Gastroesophageal sphincter (tissue), 4 donors: ENCODE data around the gene PDE4C. TPM values are rescaled to one million over a fixed set of nuclear protein-coding genes. Genes with fewer than 3 reads are reported as not detected.

Source experiments
- ATAC-seq: fragments of 150-250 bp; one replicate; pipeline ENCODE4 v1.9.1; 2016; ENCODE audit warnings: mild to moderate bottlenecking, moderate library complexity
- H3K27ac ChIP-seq, 4 donors: fragments of 200-600 bp; sonication (generic) in 3 of 4; 1 replicate in 3 of 4; 2 replicates in 1 of 4; pipeline ENCODE4 v1.5.1; 2016 to 2019
- H3K27me3 ChIP-seq: fragments of 200-600 bp; sonication (generic); one replicate; pipeline ENCODE4 v1.5.1; 2019
- H3K36me3 ChIP-seq, 2 donors: fragments of 200-600 bp; sonication (generic); one replicate each; pipeline ENCODE4 v1.5.1; 2019; ENCODE audit warnings: control low read depth in 1 of 2
- H3K4me1 ChIP-seq, 3 donors: fragments of 200-600 bp; sonication (generic); 1 replicate in 2 of 3; 2 replicates in 1 of 3; pipeline ENCODE4 v1.5.1; 2016 to 2019; ENCODE audit warnings: control low read depth in 2 of 3
- H3K4me3 ChIP-seq, 2 donors: fragments of 200-600 bp; sonication (generic); one replicate each; pipeline ENCODE4 v1.5.1; 2019; ENCODE audit warnings: mild to moderate bottlenecking in 1 of 2, moderate library complexity in 1 of 2
- H3K9me3 ChIP-seq, 3 donors: fragments of 200-600 bp; sonication (generic); one replicate each; pipeline ENCODE4 v1.5.1; 2017 to 2019; ENCODE audit warnings: control low read depth in 2 of 3
- CTCF ChIP-seq, 4 experiments: fragments of 200-600 bp in 2 of 4; fragments of 450-650 bp in 2 of 4; sonication (generic) in 1 of 4; IDR thresholded peaks; one replicate each; pipeline ENCODE4 v1.5.1; 2017 to 2019; ENCODE audit warnings: antibody characterized with exemption in 4 of 4, mild to moderate bottlenecking in 2 of 4, moderate library complexity in 2 of 4
- EP300 ChIP-seq: sonication (generic); formaldehyde crosslinking; IDR thresholded peaks from one replicate; pipeline ENCODE4 v1.6.1; 2017; ENCODE audit warnings: antibody characterized with exemption, mild to moderate bottlenecking
- POLR2A ChIP-seq, 2 donors: fragments of 450-650 bp; IDR thresholded peaks; one replicate each; pipeline ENCODE4 v1.6.1; 2017; ENCODE audit warnings: antibody characterized with exemption in 2 of 2, mild to moderate bottlenecking in 2 of 2, moderate library complexity in 1 of 2
- POLR2AphosphoS5 ChIP-seq: sonication (generic); formaldehyde crosslinking; IDR thresholded peaks from one replicate; pipeline ENCODE4 v1.6.1; 2017; ENCODE audit warnings: antibody characterized with exemption
- WGBS, 2 donors: methylation state at CpG; one replicate each; pipeline ENCODE4 v1.1.5; 2018; ENCODE audit warnings: low coverage in 1 of 2; 5-methylcytosine and 5-hydroxymethylcytosine counted together
- total RNA-seq, 4 donors: library from RNA; depleted of rRNA; stranded (reverse); fragments of >200 nt; gene quantifications; one replicate each; pipeline ENCODE4 v1.1.0, GENCODE V29; 2016

PDE4C gene
- total RNA-seq, 4 donors from 2014 or later: 0.35 to 2.3 (median 0.53) TPM

GRCh38 chr19:18196511-18196845 is 29.8 kb downstream of the PDE4C start:
- peak overlapping the region in 3 of 4 donors; percentile 56 to 96 (median 96) for H3K27ac ChIP-seq
- no peaks in the 10 kb centered on the region for H3K9me3 ChIP-seq
- peaks cover 0 to 57% of the 10 kb centered on the region in 2 donors for H3K36me3 ChIP-seq
- no peaks in the 10 kb centered on the region for H3K27me3 ChIP-seq
- ATAC-seq: no peak
- H3K4me3 ChIP-seq: no peak overlapping the region
- TF ChIP-seq POLR2A (IDR thresholded peaks at IDR 0.05) (no peak), EP300 (no peak), CTCF (IDR thresholded peaks at IDR 0.05) (no peak), POLR2AphosphoS5 (no peak)
- WGBS, 2 donors: 73 to 74% methylated on average over 3 to 5 of the region's 7 CpGs
- peaks cover 0 to 41% (median 16%) of the 10 kb centered on the region in 3 donors for H3K4me1 ChIP-seq

GRCh38 chr19:18194554-18195238 is 31.5 kb downstream of the PDE4C start:
- TF ChIP-seq POLR2A (IDR thresholded peaks at IDR 0.05) (no peak), CTCF (IDR thresholded peaks at IDR 0.05) (no peak), EP300 (no peak), POLR2AphosphoS5 (peak; percentile 57)
- peak overlapping the region; percentile 79 to 96 (median 96) for H3K27ac ChIP-seq
- peaks cover 0 to 44% (median 16%) of the 10 kb centered on the region in 3 donors for H3K4me1 ChIP-seq
- no peaks in the 10 kb centered on the region for H3K27me3 ChIP-seq
- no peak for ATAC-seq
- 0% methylated on average over 1 of the region's 27 CpGs; no CpG with 5 or more reads in 1 of the 2 donors for WGBS, 2 donors
- peaks cover 0 to 42% of the 10 kb centered on the region in 2 donors for H3K36me3 ChIP-seq
- peak overlapping the region in 1 of 2 donors; percentile 85 for H3K4me3 ChIP-seq
- H3K9me3 ChIP-seq: no peaks in the 10 kb centered on the region

- TF ChIP-seq POLR2A (IDR thresholded peaks at IDR 0.05): no peak
- no peak for TF ChIP-seq EP300
- TF ChIP-seq CTCF (IDR thresholded peaks at IDR 0.05): no peak
- TF ChIP-seq POLR2AphosphoS5: no peak
- Histone ChIP-seq H3K27me3 (no peaks in the 10 kb centered on the region), H3K4me1 (peaks cover 0 to 44% (median 16%) of the 10 kb centered on the region in 3 donors), H3K36me3 (peaks cover 0 to 36% of the 10 kb centered on the region in 2 donors), H3K4me3 (peak overlapping the region; percentile 72 to 85), H3K9me3 (no peaks in the 10 kb centered on the region), H3K27ac (peak overlapping the region; percentile 79 to 96 (median 96))
- WGBS, 2 donors: 46 to 51% methylated on average over 8 to 11 of the region's 12 CpGs
- ATAC-seq: no peak
Measured at GRCh38 chr19:18194181-18194530, 32.1 kb downstream of the PDE4C start.

- peaks cover 0 to 44% (median 16%) of the 10 kb centered on the region in 3 donors for H3K4me1 ChIP-seq
- peaks cover 0 to 31% of the 10 kb centered on the region in 2 donors for H3K36me3 ChIP-seq
- no peaks in the 10 kb centered on the region for H3K9me3 ChIP-seq
- H3K4me3 ChIP-seq: peak overlapping the region; percentile 72 to 85
- WGBS, 2 donors: 0% methylated on average over 1 of the region's 46 CpGs; no CpG with 5 or more reads in 1 of the 2 donors
- no peak for ATAC-seq
- H3K27me3 ChIP-seq: no peaks in the 10 kb centered on the region
- H3K27ac ChIP-seq: peak overlapping the region; percentile 79 to 96 (median 96)
- no peak for TF ChIP-seq EP300
- TF ChIP-seq POLR2AphosphoS5: no peak
- no peak for TF ChIP-seq CTCF (IDR thresholded peaks at IDR 0.05)
- no peak for TF ChIP-seq POLR2A (IDR thresholded peaks at IDR 0.05)
Measured at GRCh38 chr19:18193388-18194180, 32.7 kb downstream of the PDE4C start.
